ENCODE measurements around the gene CYLD. TPM values are rescaled to one million over a fixed set of nuclear protein-coding genes. Genes with fewer than 3 reads are reported as not detected.

Gene CYLD
- total RNA-seq, 1 donor = 61.9 TPM

- no peak overlapping the region for H3K27ac ChIP-seq (ENCODE audit: low read depth, low read length)
- no peaks in the 10 kb centered on the region for H3K9me3 ChIP-seq (ENCODE audit: low read depth, low read length)
- no peak overlapping the region for H3K4me3 ChIP-seq (ENCODE audit: insufficient read depth, low read length)
- no peak overlapping the region for H3K4me2 ChIP-seq (ENCODE audit: insufficient read depth, low read length)
- no peaks in the 10 kb centered on the region for H3K36me3 ChIP-seq (ENCODE audit: insufficient read depth, low read length)
- no peaks in the 10 kb centered on the region for H4K20me1 ChIP-seq (ENCODE audit: insufficient read depth, low read length)
- no peak overlapping the region for H2AFZ ChIP-seq (ENCODE audit: low read length)
- no peak for TF ChIP-seq CTCF (IDR thresholded peaks at IDR 0.05; ENCODE audit: extremely low read depth, low read depth, low read length)
- H3K79me2 ChIP-seq (ENCODE audit: insufficient read depth, low read length) = no peaks in the 10 kb centered on the region
- no peaks in the 10 kb centered on the region for H3K4me1 ChIP-seq (ENCODE audit: insufficient read depth, low read length)
- no peaks in the 10 kb centered on the region for H3K27me3 ChIP-seq (ENCODE audit: insufficient read depth, low read length)
- no peak for DNase-seq (ENCODE audit: insufficient read length, low spot score, missing footprints)
These were observed 28.9 kb upstream of the CYLD start for GRCh38 chr16:50712956-50713355.

DNA sequence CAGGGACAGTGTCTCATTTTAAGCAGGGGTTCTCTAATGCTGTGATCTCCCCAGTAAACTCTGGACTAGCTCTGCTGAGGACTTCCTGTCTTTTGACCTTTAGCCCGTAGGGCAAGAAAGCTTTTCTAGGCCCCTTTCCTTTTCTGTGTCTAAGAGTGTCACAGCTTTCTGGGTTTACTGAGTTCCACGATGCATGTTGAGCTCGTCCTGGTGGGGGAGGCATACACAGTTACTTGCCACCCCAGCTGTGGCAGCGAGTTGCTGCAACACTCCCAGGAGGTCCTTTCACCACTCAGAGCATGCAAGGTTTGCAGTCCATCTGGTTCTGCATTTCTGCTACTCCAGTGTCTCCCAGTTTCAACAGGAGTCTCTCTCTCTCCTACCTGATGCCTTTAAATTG, 24.8 kb upstream of the CYLD start:
- no peak for TF ChIP-seq CTCF (IDR thresholded peaks at IDR 0.05; ENCODE audit: extremely low read depth, low read depth, low read length)
- Histone ChIP-seq H3K27ac (ENCODE audit: low read depth, low read length) (no peak overlapping the region), H3K9me3 (ENCODE audit: low read depth, low read length) (no peaks in the 10 kb centered on the region), H2AFZ (ENCODE audit: low read length) (no peak overlapping the region), H3K36me3 (ENCODE audit: insufficient read depth, low read length) (no peaks in the 10 kb centered on the region), H3K4me3 (ENCODE audit: insufficient read depth, low read length) (no peak overlapping the region), H3K79me2 (ENCODE audit: insufficient read depth, low read length) (no peaks in the 10 kb centered on the region), H3K27me3 (ENCODE audit: insufficient read depth, low read length) (no peaks in the 10 kb centered on the region), H4K20me1 (ENCODE audit: insufficient read depth, low read length) (no peaks in the 10 kb centered on the region), H3K4me2 (ENCODE audit: insufficient read depth, low read length) (no peak overlapping the region), H3K4me1 (ENCODE audit: insufficient read depth, low read length) (no peaks in the 10 kb centered on the region)
- DNase-seq (ENCODE audit: insufficient read length, low spot score, missing footprints) = no peak

DNA sequence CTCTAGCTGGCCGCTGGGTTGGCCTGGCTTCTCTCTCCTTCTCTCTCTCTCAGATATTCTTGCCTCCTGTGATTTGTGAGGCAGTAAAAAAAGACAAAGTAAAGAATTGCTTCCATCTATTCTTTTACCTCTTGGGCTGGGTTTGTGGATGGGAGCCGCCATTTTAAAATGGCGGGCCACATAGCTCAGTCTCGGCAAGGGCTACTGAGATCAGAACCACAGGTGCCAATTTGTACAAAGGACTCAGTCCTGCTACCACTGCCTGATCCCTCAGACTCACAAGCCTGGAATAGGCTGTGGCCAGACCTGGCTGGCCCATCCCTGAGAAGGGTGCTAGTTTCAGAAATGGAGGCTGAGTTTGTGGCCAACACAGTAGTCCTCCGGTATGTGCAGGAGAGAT, 24.4 kb upstream of the CYLD start:
- TF ChIP-seq CTCF (IDR thresholded peaks at IDR 0.05; ENCODE audit: extremely low read depth, low read depth, low read length) = no peak
- Histone ChIP-seq H3K27ac (ENCODE audit: low read depth, low read length) (no peak overlapping the region), H3K4me2 (ENCODE audit: insufficient read depth, low read length) (no peak overlapping the region), H3K9me3 (ENCODE audit: low read depth, low read length) (no peaks in the 10 kb centered on the region), H3K36me3 (ENCODE audit: insufficient read depth, low read length) (no peaks in the 10 kb centered on the region), H4K20me1 (ENCODE audit: insufficient read depth, low read length) (no peaks in the 10 kb centered on the region), H2AFZ (ENCODE audit: low read length) (no peak overlapping the region), H3K4me1 (ENCODE audit: insufficient read depth, low read length) (no peaks in the 10 kb centered on the region), H3K4me3 (ENCODE audit: insufficient read depth, low read length) (no peak overlapping the region), H3K27me3 (ENCODE audit: insufficient read depth, low read length) (no peaks in the 10 kb centered on the region), H3K79me2 (ENCODE audit: insufficient read depth, low read length) (no peaks in the 10 kb centered on the region)
- no peak for DNase-seq (ENCODE audit: insufficient read length, low spot score, missing footprints)

GRCh38 chr16:50718061-50718760, 23.7 kb upstream of the CYLD start:
- no peak for TF ChIP-seq CTCF (IDR thresholded peaks at IDR 0.05; ENCODE audit: extremely low read depth, low read depth, low read length)
- Histone ChIP-seq H3K27ac (ENCODE audit: low read depth, low read length) (no peak overlapping the region), H4K20me1 (ENCODE audit: insufficient read depth, low read length) (no peaks in the 10 kb centered on the region), H2AFZ (ENCODE audit: low read length) (no peak overlapping the region), H3K79me2 (ENCODE audit: insufficient read depth, low read length) (no peaks in the 10 kb centered on the region), H3K4me2 (ENCODE audit: insufficient read depth, low read length) (no peak overlapping the region), H3K27me3 (ENCODE audit: insufficient read depth, low read length) (no peaks in the 10 kb centered on the region), H3K4me3 (ENCODE audit: insufficient read depth, low read length) (no peak overlapping the region), H3K36me3 (ENCODE audit: insufficient read depth, low read length) (no peaks in the 10 kb centered on the region), H3K4me1 (ENCODE audit: insufficient read depth, low read length) (no peaks in the 10 kb centered on the region), H3K9me3 (ENCODE audit: low read depth, low read length) (no peaks in the 10 kb centered on the region)
- DNase-seq (ENCODE audit: insufficient read length, low spot score, missing footprints) = no peak

All from osteoblast (primary cell).